Ishikawa (cell line): Measurements from ENCODE around the gene DGKD.

Experiments
- CEBPB ChIP-seq: IDR thresholded peaks from 2 replicates; pipeline ENCODE4 v1.6.1; 2012
- CREB1 ChIP-seq: IDR thresholded peaks from 2 replicates; pipeline ENCODE4 v1.6.1; 2012; ENCODE audit warnings: low read depth
- EGR1 ChIP-seq: IDR thresholded peaks from 2 replicates; pipeline ENCODE4 v1.6.1; 2012
- EP300 ChIP-seq: IDR thresholded peaks from 2 replicates; pipeline ENCODE4 v1.6.1; 2012; ENCODE audit warnings: borderline replicate concordance
- FOXM1 ChIP-seq: IDR thresholded peaks from 2 replicates; pipeline ENCODE4 v1.6.1; 2012; ENCODE audit warnings: low read depth, borderline replicate concordance
- NFIC ChIP-seq: IDR thresholded peaks from 2 replicates; pipeline ENCODE4 v1.6.1; 2012
- RAD21 ChIP-seq: IDR thresholded peaks from 2 replicates; pipeline ENCODE4 v1.6.1; 2012; ENCODE audit warnings: low read depth
- TAF1 ChIP-seq: IDR thresholded peaks from 2 replicates; pipeline ENCODE4 v1.6.1; 2012; ENCODE audit warnings: low read depth, mild to moderate bottlenecking
- TCF12 ChIP-seq: IDR thresholded peaks from 2 replicates; pipeline ENCODE4 v1.6.1; 2012; ENCODE audit warnings: low read depth
- TEAD4 ChIP-seq: IDR thresholded peaks from 2 replicates; pipeline ENCODE4 v1.6.1; 2012
- YY1 ChIP-seq: IDR thresholded peaks from 2 replicates; pipeline ENCODE4 v1.6.1; 2012; ENCODE audit warnings: low read depth
- ZBTB7A ChIP-seq: IDR thresholded peaks from 2 replicates; pipeline ENCODE4 v1.6.1; 2012; ENCODE audit warnings: low read depth
- TF ChIP-seq, protein P1 (sequence below): IDR thresholded peaks from 2 replicates; pipeline ENCODE4 v1.6.1; 2012
- TF ChIP-seq, protein P2 (sequence below): IDR thresholded peaks from 2 replicates; pipeline ENCODE4 v1.6.1; 2012; ENCODE audit warnings: low read depth, mild to moderate bottlenecking
- TF ChIP-seq, protein P3 (sequence below): IDR thresholded peaks from 2 replicates; pipeline ENCODE4 v1.6.1; 2012

DGKD gene

DNA sequence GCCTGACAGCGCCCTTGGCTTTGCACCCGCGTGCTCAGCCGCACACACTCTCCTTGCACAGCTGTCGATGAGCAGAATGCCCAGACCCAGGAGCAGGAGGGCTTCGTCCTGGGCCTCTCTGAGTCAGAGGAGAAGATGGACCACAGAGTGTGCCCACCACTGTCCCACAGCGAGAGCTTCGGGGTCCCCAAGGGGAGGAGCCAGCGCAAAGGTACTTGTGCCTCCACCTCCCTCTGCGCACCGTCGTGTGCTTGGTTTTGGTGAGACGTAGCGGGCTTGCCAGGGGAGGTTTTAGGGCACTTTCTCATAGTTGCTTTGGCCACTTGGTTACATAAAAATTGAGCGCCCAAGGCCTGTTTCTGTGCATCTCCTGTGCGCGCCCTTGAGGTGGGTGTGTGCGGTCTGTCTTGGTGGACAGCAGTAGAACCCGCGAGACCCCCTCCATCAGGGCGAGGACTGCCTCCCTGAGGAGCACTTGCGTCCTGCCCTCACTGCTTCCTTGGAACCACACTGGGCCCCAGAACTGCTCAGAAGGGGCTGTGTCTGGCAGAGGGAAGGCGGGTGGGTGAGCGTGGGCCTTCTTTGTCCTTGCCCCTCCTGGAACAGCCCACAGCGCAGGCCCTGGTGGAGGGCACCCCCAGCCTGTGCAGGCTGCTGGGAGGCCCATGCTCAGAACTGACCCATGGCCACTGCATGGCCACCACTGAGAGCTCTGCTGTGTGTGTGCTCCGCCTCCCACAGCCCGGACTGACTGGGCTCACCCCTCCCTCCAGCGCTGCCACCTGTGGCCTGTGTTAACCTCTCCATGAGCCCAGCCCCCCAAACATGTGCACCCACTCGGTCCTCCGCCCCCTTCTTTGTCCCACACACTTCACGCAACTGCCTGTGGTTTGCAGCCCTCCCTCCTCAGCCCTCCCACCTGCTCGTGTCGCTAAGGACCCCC is 95.9 kb downstream of the DGKD start:
- TF ChIP-seq EP300 (no peak), ZBTB7A (no peak), CREB1 (no peak), RAD21 (no peak), TEAD4 (no peak), TAF1 (no peak), FOXM1 (no peak), NFIC (no peak), YY1 (no peak), EGR1 (no peak), TCF12 (no peak), CEBPB (no peak)
- TF ChIP-seq, protein P1, sequence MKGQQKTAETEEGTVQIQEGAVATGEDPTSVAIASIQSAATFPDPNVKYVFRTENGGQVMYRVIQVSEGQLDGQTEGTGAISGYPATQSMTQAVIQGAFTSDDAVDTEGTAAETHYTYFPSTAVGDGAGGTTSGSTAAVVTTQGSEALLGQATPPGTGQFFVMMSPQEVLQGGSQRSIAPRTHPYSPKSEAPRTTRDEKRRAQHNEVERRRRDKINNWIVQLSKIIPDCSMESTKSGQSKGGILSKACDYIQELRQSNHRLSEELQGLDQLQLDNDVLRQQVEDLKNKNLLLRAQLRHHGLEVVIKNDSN, result no peak
- TF ChIP-seq, protein P2, sequence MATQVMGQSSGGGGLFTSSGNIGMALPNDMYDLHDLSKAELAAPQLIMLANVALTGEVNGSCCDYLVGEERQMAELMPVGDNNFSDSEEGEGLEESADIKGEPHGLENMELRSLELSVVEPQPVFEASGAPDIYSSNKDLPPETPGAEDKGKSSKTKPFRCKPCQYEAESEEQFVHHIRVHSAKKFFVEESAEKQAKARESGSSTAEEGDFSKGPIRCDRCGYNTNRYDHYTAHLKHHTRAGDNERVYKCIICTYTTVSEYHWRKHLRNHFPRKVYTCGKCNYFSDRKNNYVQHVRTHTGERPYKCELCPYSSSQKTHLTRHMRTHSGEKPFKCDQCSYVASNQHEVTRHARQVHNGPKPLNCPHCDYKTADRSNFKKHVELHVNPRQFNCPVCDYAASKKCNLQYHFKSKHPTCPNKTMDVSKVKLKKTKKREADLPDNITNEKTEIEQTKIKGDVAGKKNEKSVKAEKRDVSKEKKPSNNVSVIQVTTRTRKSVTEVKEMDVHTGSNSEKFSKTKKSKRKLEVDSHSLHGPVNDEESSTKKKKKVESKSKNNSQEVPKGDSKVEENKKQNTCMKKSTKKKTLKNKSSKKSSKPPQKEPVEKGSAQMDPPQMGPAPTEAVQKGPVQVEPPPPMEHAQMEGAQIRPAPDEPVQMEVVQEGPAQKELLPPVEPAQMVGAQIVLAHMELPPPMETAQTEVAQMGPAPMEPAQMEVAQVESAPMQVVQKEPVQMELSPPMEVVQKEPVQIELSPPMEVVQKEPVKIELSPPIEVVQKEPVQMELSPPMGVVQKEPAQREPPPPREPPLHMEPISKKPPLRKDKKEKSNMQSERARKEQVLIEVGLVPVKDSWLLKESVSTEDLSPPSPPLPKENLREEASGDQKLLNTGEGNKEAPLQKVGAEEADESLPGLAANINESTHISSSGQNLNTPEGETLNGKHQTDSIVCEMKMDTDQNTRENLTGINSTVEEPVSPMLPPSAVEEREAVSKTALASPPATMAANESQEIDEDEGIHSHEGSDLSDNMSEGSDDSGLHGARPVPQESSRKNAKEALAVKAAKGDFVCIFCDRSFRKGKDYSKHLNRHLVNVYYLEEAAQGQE, result no peak
- TF ChIP-seq, protein P3, sequence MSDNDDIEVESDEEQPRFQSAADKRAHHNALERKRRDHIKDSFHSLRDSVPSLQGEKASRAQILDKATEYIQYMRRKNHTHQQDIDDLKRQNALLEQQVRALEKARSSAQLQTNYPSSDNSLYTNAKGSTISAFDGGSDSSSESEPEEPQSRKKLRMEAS, result no peak

DNA sequence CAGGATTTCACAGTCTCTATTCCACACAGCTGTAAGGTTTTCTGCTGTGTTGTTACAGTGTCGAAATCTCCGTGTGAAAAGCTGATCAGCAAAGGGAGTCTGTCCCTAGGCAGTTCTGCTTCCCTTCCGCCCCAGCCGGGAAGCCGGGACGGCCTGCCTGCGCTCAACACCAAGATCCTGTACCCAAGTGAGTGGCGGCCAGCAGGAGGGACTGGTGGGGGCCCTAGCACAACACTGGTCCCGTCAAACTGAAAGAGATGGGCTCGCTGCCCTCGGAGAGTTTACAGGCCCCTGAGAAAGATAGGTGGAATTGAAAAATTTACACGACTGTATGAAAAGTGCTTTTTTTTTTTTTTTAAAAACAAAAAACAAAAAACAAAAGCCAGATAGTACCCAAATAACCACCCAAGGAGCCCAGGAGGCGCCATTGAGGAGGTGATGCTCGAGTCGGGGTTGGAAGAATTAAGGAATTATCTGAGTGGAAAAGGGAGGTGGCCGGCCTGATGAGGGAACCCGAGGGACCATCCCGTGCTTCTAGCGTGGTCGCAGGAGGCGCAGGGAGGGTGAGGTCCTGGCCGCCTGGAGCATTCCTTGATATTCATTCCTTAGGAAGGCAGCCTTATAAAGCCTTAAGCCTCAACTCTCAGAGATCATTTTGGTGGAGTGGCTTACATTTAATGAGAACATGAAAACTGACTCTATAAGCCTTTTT is 96.7 kb downstream of the DGKD start:
- TF ChIP-seq, protein P1, result no peak
- TF ChIP-seq TCF12, result no peak
- TF ChIP-seq EGR1, result no peak
- TF ChIP-seq CREB1, result no peak
- no peak for TF ChIP-seq NFIC
- TF ChIP-seq YY1, result no peak
- no peak for TF ChIP-seq TAF1
- TF ChIP-seq FOXM1, result no peak
- no peak for TF ChIP-seq RAD21
- TF ChIP-seq ZBTB7A, result no peak
- TF ChIP-seq, protein P2, result no peak
- TF ChIP-seq EP300, result no peak
- TF ChIP-seq, protein P3, result no peak
- no peak for TF ChIP-seq CEBPB
- no peak for TF ChIP-seq TEAD4

DNA sequence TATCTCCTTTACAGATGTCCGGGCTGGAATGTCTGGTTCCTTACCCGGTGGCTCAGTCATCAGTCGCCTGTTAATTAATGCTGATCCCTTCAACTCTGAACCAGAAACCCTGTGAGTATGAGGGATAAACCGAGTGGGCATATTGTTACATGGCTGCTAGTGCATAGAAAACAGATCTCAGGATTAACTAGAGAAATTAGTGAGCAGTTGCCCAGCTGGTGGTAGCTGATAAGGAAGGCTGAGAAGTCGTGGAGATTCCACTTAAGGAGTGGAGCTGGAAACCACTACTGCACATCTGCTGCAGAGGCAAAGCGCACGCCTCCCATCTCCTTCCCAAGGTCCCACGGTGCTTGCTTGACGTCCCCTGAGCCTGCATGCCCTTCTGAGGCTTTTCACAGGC is 97.7 kb downstream of the DGKD start:
- TF ChIP-seq TAF1, result no peak
- no peak for TF ChIP-seq CREB1
- TF ChIP-seq ZBTB7A, result no peak
- TF ChIP-seq, protein P2, result no peak
- TF ChIP-seq CEBPB, result no peak
- no peak for TF ChIP-seq YY1
- TF ChIP-seq, protein P3, result no peak
- no peak for TF ChIP-seq NFIC
- no peak for TF ChIP-seq TCF12
- no peak for TF ChIP-seq FOXM1
- TF ChIP-seq EGR1, result no peak
- TF ChIP-seq, protein P1, result no peak
- no peak for TF ChIP-seq EP300
- no peak for TF ChIP-seq RAD21
- no peak for TF ChIP-seq TEAD4
